Measurements from ENCODE around the gene TNFRSF12A. TPM values are rescaled to one million over a fixed set of nuclear protein-coding genes. Genes with fewer than 3 reads are reported as not detected.

The TNFRSF12A gene
- total RNA-seq, 4 donors from 2014 or later = 12.6 to 76.2 (median 24.0) TPM

DNA sequence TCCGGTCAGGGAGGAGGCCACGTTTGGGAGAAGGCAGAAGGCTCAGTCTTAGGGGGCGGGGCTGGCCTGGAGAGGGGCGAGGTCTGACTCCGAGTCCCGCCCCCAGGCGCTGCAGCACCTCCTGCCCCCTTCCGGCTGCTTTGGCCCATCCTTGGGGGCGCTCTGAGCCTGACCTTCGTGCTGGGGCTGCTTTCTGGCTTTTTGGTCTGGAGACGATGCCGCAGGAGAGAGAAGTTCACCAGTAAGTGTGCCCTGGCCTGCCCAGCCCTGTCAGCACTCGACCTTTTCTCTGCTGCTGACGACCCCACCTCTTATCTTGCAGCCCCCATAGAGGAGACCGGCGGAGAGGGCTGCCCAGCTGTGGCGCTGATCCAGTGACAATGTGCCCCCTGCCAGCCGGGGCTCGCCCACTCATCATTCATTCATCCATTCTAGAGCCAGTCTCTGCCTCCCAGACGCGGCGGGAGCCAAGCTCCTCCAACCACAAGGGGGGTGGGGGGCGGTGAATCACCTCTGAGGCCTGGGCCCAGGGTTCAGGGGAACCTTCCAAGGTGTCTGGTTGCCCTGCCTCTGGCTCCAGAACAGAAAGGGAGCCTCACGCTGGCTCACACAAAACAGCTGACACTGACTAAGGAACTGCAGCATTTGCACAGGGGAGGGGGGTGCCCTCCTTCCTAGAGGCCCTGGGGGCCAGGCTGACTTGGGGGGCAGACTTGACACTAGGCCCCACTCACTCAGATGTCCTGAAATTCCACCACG lies 1.5 kb downstream of the TNFRSF12A start:
- peak overlapping the region; percentile 51 to 78 for H3K4me3 ChIP-seq
- TF ChIP-seq, protein P1, sequence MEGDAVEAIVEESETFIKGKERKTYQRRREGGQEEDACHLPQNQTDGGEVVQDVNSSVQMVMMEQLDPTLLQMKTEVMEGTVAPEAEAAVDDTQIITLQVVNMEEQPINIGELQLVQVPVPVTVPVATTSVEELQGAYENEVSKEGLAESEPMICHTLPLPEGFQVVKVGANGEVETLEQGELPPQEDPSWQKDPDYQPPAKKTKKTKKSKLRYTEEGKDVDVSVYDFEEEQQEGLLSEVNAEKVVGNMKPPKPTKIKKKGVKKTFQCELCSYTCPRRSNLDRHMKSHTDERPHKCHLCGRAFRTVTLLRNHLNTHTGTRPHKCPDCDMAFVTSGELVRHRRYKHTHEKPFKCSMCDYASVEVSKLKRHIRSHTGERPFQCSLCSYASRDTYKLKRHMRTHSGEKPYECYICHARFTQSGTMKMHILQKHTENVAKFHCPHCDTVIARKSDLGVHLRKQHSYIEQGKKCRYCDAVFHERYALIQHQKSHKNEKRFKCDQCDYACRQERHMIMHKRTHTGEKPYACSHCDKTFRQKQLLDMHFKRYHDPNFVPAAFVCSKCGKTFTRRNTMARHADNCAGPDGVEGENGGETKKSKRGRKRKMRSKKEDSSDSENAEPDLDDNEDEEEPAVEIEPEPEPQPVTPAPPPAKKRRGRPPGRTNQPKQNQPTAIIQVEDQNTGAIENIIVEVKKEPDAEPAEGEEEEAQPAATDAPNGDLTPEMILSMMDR (IDR thresholded peaks at IDR 0.05) = peak in 1 of 4 experiments; percentile 20
- TF ChIP-seq POLR2A (IDR thresholded peaks at IDR 0.05) = no peak
- H3K36me3 ChIP-seq = no peaks in the 10 kb centered on the region
- peaks cover 0 to 18% of the 10 kb centered on the region in 2 donors for H3K4me1 ChIP-seq
- no peaks in the 10 kb centered on the region for H3K9me3 ChIP-seq
- intact Hi-C loops (cut with DNase I; ENCODE audit: low total_unique reads) = no loop called here
- H3K27me3 ChIP-seq = peaks cover 9 to 12% of the 10 kb centered on the region in 2 donors
- peak overlapping the region; percentile 94 to 95 for H3K27ac ChIP-seq
- DNase-seq = peak; percentile 80 to 81

DNA sequence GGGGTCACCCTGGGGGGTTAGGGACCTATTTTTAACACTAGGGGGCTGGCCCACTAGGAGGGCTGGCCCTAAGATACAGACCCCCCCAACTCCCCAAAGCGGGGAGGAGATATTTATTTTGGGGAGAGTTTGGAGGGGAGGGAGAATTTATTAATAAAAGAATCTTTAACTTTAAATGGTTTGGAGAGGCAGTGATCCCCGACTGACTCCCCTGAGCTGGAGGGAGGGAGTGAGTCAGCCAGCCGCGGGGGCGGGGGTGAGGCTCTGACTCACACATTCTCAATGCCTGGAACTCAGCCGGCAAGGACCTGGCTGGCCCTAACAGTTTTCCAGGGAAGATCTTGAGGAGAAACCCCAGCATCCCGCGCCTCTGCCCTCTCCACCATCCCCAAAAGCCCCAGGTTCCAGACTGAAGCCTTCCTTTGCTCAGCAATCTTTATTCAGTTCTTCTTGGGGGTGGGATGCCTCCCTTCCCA lies 2.1 kb downstream of the TNFRSF12A start:
- peak; percentile 95 for DNase-seq
- no peaks in the 10 kb centered on the region for H3K9me3 ChIP-seq
- peaks cover 0 to 18% of the 10 kb centered on the region in 2 donors for H3K4me1 ChIP-seq
- TF ChIP-seq, protein P1 (IDR thresholded peaks at IDR 0.05) = no peak
- peak in 1 of 2 donors; percentile 25 for TF ChIP-seq POLR2A (IDR thresholded peaks at IDR 0.05)
- peak overlapping the region; percentile 94 to 95 for H3K27ac ChIP-seq
- H3K36me3 ChIP-seq = no peaks in the 10 kb centered on the region
- peak overlapping the region; percentile 51 to 78 for H3K4me3 ChIP-seq
- peaks cover 6 to 12% of the 10 kb centered on the region in 2 donors for H3K27me3 ChIP-seq
- intact Hi-C loops (cut with DNase I; ENCODE audit: low total_unique reads) = no loop called here

DNA sequence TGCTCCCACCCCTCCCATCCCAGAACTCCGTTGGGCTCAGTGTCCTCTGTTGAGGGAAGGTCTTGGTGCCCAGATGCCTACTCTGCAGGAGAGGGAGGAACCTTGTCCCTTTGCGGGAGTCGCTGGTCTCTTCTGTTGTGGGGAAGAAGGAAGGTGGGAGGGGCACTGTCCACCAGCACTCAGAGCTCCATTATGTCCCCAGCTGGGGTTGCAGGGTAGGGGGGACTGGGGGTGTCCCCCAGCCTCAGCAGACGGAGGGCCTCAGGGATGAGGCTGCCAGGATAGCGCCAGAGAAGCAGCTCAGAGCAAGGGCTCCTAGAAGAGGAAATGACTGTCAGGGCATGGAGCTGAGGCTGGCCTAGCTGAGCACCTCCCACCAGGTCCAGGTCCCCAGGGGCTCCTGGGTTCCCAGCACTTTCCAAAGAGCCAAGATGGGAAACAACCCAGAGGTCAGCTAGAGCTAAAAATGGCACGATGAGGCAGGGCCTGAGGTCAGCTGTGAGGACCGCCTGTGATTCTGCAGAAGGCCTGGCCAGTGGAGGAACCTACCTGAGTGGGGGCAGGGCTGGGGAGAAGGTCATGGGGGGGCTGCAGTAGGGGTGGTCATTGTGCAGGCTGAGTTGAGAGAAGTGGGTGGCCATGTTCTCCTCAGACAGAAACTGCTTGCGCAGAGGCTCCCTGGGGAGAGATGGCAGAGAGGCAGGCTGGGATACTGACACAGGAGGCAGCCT lies 2.7 kb downstream of the TNFRSF12A start:
- H3K4me1 ChIP-seq = peaks cover 0 to 18% of the 10 kb centered on the region in 2 donors
- DNase-seq = peak; percentile 46 to 52
- H3K27me3 ChIP-seq = peaks cover 0 to 9% of the 10 kb centered on the region in 2 donors
- TF ChIP-seq, protein P1 (IDR thresholded peaks at IDR 0.05) = no peak
- TF ChIP-seq POLR2A (IDR thresholded peaks at IDR 0.05) = no peak
- intact Hi-C loops (cut with DNase I; ENCODE audit: low total_unique reads) = no loop called here
- H3K9me3 ChIP-seq = no peaks in the 10 kb centered on the region
- peak overlapping the region; percentile 63 to 78 for H3K4me3 ChIP-seq
- no peaks in the 10 kb centered on the region for H3K36me3 ChIP-seq
- peak overlapping the region; percentile 94 to 95 for H3K27ac ChIP-seq

DNA sequence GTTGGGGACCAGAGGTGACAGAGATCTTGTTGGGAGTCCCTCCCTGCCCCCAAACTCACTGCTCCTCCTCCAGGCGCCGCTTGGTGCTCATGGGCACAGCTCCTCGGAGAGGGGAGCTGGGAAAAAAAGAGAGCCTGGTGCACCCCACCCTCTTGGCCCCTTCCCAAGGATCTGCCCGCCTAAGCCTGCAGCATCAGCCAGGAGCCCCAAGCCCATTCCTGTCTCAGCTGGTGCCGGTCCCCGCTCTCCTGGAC lies 3.2 kb downstream of the TNFRSF12A start:
- intact Hi-C loops (cut with DNase I; ENCODE audit: low total_unique reads) = no loop called here
- no peaks in the 10 kb centered on the region for H3K36me3 ChIP-seq
- peak; percentile 58 to 63 for DNase-seq

More for the DNA sequence above, 3.2 kb downstream of the TNFRSF12A start:
- Histone ChIP-seq H3K27me3 (peaks cover 0 to 4% of the 10 kb centered on the region in 2 donors), H3K27ac (peak overlapping the region; percentile 94 to 95), H3K4me1 (peaks cover 0 to 22% of the 10 kb centered on the region in 2 donors), H3K9me3 (no peaks in the 10 kb centered on the region), H3K4me3 (peak overlapping the region; percentile 63 to 78)
- TF ChIP-seq, protein P1 (IDR thresholded peaks at IDR 0.05) = no peak
- no peak for TF ChIP-seq POLR2A (IDR thresholded peaks at IDR 0.05)
